Gastrocnemius medialis (tissue), 4 donors: ENCODE data around the gene MED27.

ENCODE experiments used
- CTCF ChIP-seq, 5 experiments: fragments of 450-650 bp in 3 of 5; fragments of 200-600 bp in 2 of 5; sonication (generic) in 2 of 5; IDR thresholded peaks in 4 of 5; conservative IDR thresholded peaks in 1 of 5; 1 replicate in 4 of 5; 2 replicates in 1 of 5; pipeline ENCODE4 v1.5.1; 2016 to 2019; ENCODE audit warnings: antibody characterized with exemption in 5 of 5, mild to moderate bottlenecking in 3 of 5, moderate library complexity in 3 of 5
- POLR2A ChIP-seq, 2 donors: fragments of 450-650 bp; IDR thresholded peaks; one replicate each; pipeline ENCODE4 v1.6.1; 2017; ENCODE audit warnings: antibody characterized with exemption in 2 of 2, mild to moderate bottlenecking in 2 of 2, moderate library complexity in 2 of 2

DNA sequence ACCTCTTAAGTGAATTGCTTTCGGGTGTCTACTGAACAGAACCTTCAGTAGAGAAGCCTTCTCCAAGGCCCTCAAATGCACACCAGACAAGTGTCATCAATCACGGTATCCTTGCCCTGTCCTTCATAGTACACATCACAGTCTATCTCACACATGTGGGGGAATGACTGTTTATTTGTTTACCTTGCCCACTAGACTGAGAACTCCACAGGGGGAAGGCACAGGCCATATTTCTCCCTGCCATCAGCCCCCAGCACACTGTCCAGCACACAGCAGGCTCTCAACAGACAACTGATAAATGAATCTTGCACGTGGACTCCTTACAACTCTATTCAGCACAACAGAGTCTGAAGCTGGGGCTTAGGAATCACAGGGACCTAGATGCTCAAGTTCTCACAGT, 128.5 kb downstream of the MED27 start:
- TF ChIP-seq CTCF (IDR thresholded peaks at IDR 0.05 in 4 of 5, conservative IDR thresholded peaks at IDR 0.05 in 1 of 5) = no peak
- no peak for TF ChIP-seq POLR2A (IDR thresholded peaks at IDR 0.05)
